ENCODE measurements around the gene DGKB. TPM values are rescaled to one million over a fixed set of nuclear protein-coding genes. Genes with fewer than 3 reads are reported as not detected.

The DGKB gene
- total RNA-seq, 4 donors from 2014 or later, result 4.4 to 33.1 (median 9.3) TPM

- no peak overlapping the region for H3K4me3 ChIP-seq
- H3K27me3 ChIP-seq, result no peaks in the 10 kb centered on the region
- H3K27ac ChIP-seq, result no peak overlapping the region
- no peak for DNase-seq
- intact Hi-C loops (cut with DNase I; ENCODE audit: low total_unique reads), result no loop called here
- peaks cover 0 to 2% of the 10 kb centered on the region in 2 donors for H3K36me3 ChIP-seq
- H3K4me1 ChIP-seq, result no peaks in the 10 kb centered on the region
- TF ChIP-seq CTCF (IDR thresholded peaks at IDR 0.05) (no peak), POLR2A (IDR thresholded peaks at IDR 0.05) (no peak)
- no peaks in the 10 kb centered on the region for H3K9me3 ChIP-seq
Observed at GRCh38 chr7:14598978-14599377, 303.6 kb downstream of the DGKB start.

- Histone ChIP-seq H3K27ac (no peak overlapping the region), H3K27me3 (no peaks in the 10 kb centered on the region), H3K9me3 (no peaks in the 10 kb centered on the region), H3K4me3 (no peak overlapping the region), H3K36me3 (peaks cover 0 to 2% of the 10 kb centered on the region in 2 donors), H3K4me1 (no peaks in the 10 kb centered on the region)
- intact Hi-C loops (cut with DNase I; ENCODE audit: low total_unique reads), result no loop called here
- no peak for DNase-seq
- TF ChIP-seq POLR2A (IDR thresholded peaks at IDR 0.05) (no peak), CTCF (IDR thresholded peaks at IDR 0.05) (no peak)
Observed at GRCh38 chr7:14596421-14596820, 306.1 kb downstream of the DGKB start.

- no peak for DNase-seq
- no peak overlapping the region for H3K4me3 ChIP-seq
- H3K36me3 ChIP-seq, result no peaks in the 10 kb centered on the region
- H3K27ac ChIP-seq, result no peak overlapping the region
- no peaks in the 10 kb centered on the region for H3K4me1 ChIP-seq
- H3K27me3 ChIP-seq, result no peaks in the 10 kb centered on the region
- intact Hi-C loops (cut with DNase I; ENCODE audit: low total_unique reads), result no loop called here
- no peaks in the 10 kb centered on the region for H3K9me3 ChIP-seq
- TF ChIP-seq POLR2A (IDR thresholded peaks at IDR 0.05) (no peak), CTCF (IDR thresholded peaks at IDR 0.05) (no peak)
Observed at GRCh38 chr7:14590206-14590605, 312.3 kb downstream of the DGKB start.

GRCh38 chr7:14585232-14585631 is 317.3 kb downstream of the DGKB start:
- no peaks in the 10 kb centered on the region for H3K27me3 ChIP-seq
- H3K9me3 ChIP-seq, result no peaks in the 10 kb centered on the region
- TF ChIP-seq POLR2A (IDR thresholded peaks at IDR 0.05) (no peak), CTCF (IDR thresholded peaks at IDR 0.05) (no peak)
- intact Hi-C loops (cut with DNase I; ENCODE audit: low total_unique reads), result no loop called here
- H3K4me3 ChIP-seq, result no peak overlapping the region
- H3K36me3 ChIP-seq, result no peaks in the 10 kb centered on the region
- DNase-seq, result no peak
- no peaks in the 10 kb centered on the region for H3K4me1 ChIP-seq
- H3K27ac ChIP-seq, result no peak overlapping the region

GRCh38 chr7:14583518-14583917 is 319.0 kb downstream of the DGKB start:
- H3K9me3 ChIP-seq, result no peaks in the 10 kb centered on the region
- no peak overlapping the region for H3K27ac ChIP-seq
- TF ChIP-seq POLR2A (IDR thresholded peaks at IDR 0.05) (no peak), CTCF (IDR thresholded peaks at IDR 0.05) (no peak)
- no peaks in the 10 kb centered on the region for H3K4me1 ChIP-seq
- intact Hi-C loops (cut with DNase I; ENCODE audit: low total_unique reads), result no loop called here
- no peaks in the 10 kb centered on the region for H3K27me3 ChIP-seq
- H3K36me3 ChIP-seq, result no peaks in the 10 kb centered on the region
- no peak for DNase-seq
- H3K4me3 ChIP-seq, result no peak overlapping the region
